HCT116 (cell line): ENCODE measurements around the gene COL4A1. TPM values are rescaled to one million over a fixed set of nuclear protein-coding genes. Genes with fewer than 3 reads are reported as not detected.

ENCODE experiments used
- ATAC-seq: fragments of 200-7000 bp; cut with Tn5 transposase; 2 replicates; pipeline ENCODE4 v1.9.1; 2020; ENCODE audit warnings: mild to moderate bottlenecking, moderate library complexity
- BruUV-seq: library from RNA; stranded (reverse); fragments of 400-500 nt; replicated peaks from 2 replicates; lab custom pipeline; 2021; lab: Mats Ljungman, UMichigan
- CTCF ChIA-PET: fragments of 300-600 bp; sonication (Branson Sonifier 250); formaldehyde crosslinking; loops from one replicate; lab custom pipeline; 2021; ENCODE audit warnings: antibody characterized with exemption; lab: Charles Lee
- POLR2A ChIA-PET: fragments of 300-600, 350-600 bp; sonication (Branson Sonifier 250); formaldehyde crosslinking; loops from one replicate; lab custom pipeline; 2021; ENCODE audit warnings: antibody characterized with exemption; lab: Charles Lee
- RAD21 ChIA-PET, 2 experiments: fragments of 300-600 bp; sonication (Branson Sonifier 250); formaldehyde crosslinking; loops; one replicate each; lab custom pipeline; 2023; ENCODE audit warnings: low total read pairs in 2 of 2; ENCODE audit not compliant: uncharacterized antibody in 2 of 2, unreplicated experiment in 2 of 2, low non-redundant PET in 1 of 2; lab: Charles Lee
- DNase-seq: peaks from one replicate; pipeline ENCODE4 v3.0.0-alpha.2; 2010; ENCODE audit warnings: low read depth, low spot score
- H2AFZ ChIP-seq: fragments of 200-600 bp; shearing (Covaris generic), sonication (generic); 2 replicates; pipeline ENCODE4 v1.6.1; 2017; ENCODE audit warnings: low read depth, mixed run types, mixed read lengths, antibody characterized with exemption, low read length; ENCODE audit not compliant: poor library complexity, severe bottlenecking
- H3K27ac ChIP-seq: 2 replicates; pipeline ENCODE4 v1.5.1; 2012; ENCODE audit warnings: low read depth, low read length
- H3K27me3 ChIP-seq: fragments of 200-600 bp; sonication (generic); 2 replicates; pipeline ENCODE4 v1.6.1; 2016; ENCODE audit warnings: mixed run types, low read length, mixed read lengths; ENCODE audit not compliant: insufficient read depth
- H3K36me3 ChIP-seq, 2 experiments: fragments of 200-500 bp in 1 of 2; fragments of 200-600 bp in 1 of 2; sonication (Bioruptor generic) in 1 of 2; sonication (generic) in 1 of 2; 2 replicates each; pipeline versions ENCODE4 v1.5.1 to v1.6.1; 2014 to 2016; ENCODE audit warnings: low read length in 2 of 2, inconsistent platforms in 1 of 2, mixed read lengths in 1 of 2, mixed run types in 1 of 2; ENCODE audit not compliant: insufficient read depth in 2 of 2, control insufficient read depth in 1 of 2
- H3K4me1 ChIP-seq, 2 experiments: fragments of 200-600 bp in 1 of 2; sonication (generic) in 1 of 2; 2 replicates each; pipeline versions ENCODE4 v1.5.1 to v1.6.1; 2012 to 2017; ENCODE audit warnings: low read length in 2 of 2, inconsistent platforms in 1 of 2, mild to moderate bottlenecking in 1 of 2, mixed read lengths in 1 of 2, mixed run types in 1 of 2, moderate library complexity in 1 of 2; ENCODE audit not compliant: insufficient read depth in 2 of 2, control insufficient read depth in 1 of 2
- H3K4me2 ChIP-seq: fragments of 200-600 bp; sonication (generic); 2 replicates; pipeline ENCODE4 v1.6.1; 2017; ENCODE audit warnings: mixed run types, low read length, mixed read lengths
- H3K4me3 ChIP-seq, 2 experiments: fragments of 200-600 bp in 1 of 2; sonication (generic) in 1 of 2; replicated peaks in 1 of 2; 2 replicates each; pipeline ENCODE4 v1.5.1; 2011 to 2016; ENCODE audit warnings: low read length in 2 of 2, control low read depth in 1 of 2, low read depth in 1 of 2, mild to moderate bottlenecking in 1 of 2, mixed read lengths in 1 of 2, mixed run types in 1 of 2
- H3K79me2 ChIP-seq: fragments of 200-600 bp; sonication (generic); 2 replicates; pipeline ENCODE4 v1.6.1; 2017; ENCODE audit warnings: mild to moderate bottlenecking, mixed run types, low read length, moderate library complexity, mixed read lengths; ENCODE audit not compliant: insufficient read depth
- H3K9ac ChIP-seq: fragments of 200-600 bp; sonication (generic); 2 replicates; pipeline ENCODE4 v1.6.1; 2016; ENCODE audit warnings: low read length, mixed read lengths
- H3K9me2 ChIP-seq: fragments of 200-600 bp; sonication (generic), shearing (Covaris generic); 2 replicates; pipeline ENCODE4 v1.6.1; 2017; ENCODE audit warnings: mixed run types, mild to moderate bottlenecking, moderate library complexity; ENCODE audit not compliant: insufficient read depth
- H3K9me3 ChIP-seq, 2 experiments: fragments of 200-500 bp in 1 of 2; fragments of 200-600 bp in 1 of 2; sonication (Bioruptor generic) in 1 of 2; sonication (generic) in 1 of 2; 2 replicates each; pipeline ENCODE4 v1.6.1; 2014 to 2017; ENCODE audit warnings: low read length in 2 of 2, mixed read lengths in 2 of 2, inconsistent platforms in 1 of 2, low read depth in 1 of 2, mild to moderate bottlenecking in 1 of 2, mixed run types in 1 of 2, moderate library complexity in 1 of 2; ENCODE audit not compliant: control insufficient read depth in 1 of 2, insufficient read depth in 1 of 2
- H4K20me1 ChIP-seq: fragments of 200-600 bp; sonication (generic), shearing (Covaris generic); 2 replicates; pipeline ENCODE4 v1.6.1; 2017; ENCODE audit warnings: mixed run types, mild to moderate bottlenecking, moderate library complexity; ENCODE audit not compliant: insufficient read depth
- CBX3 ChIP-seq: IDR thresholded peaks from 2 replicates; pipeline ENCODE4 v1.6.1; 2012; ENCODE audit warnings: low read depth
- EGR1 ChIP-seq: IDR thresholded peaks from 2 replicates; pipeline ENCODE4 v1.6.1; 2012; ENCODE audit warnings: low read depth
- EZH2 ChIP-seq: fragments of 200-600 bp; sonication (generic); IDR thresholded peaks from 2 replicates; pipeline ENCODE4 v1.6.1; 2017; ENCODE audit warnings: antibody characterized with exemption, mixed run types
- EZH2phosphoT487 ChIP-seq: fragments of 200-600 bp; IDR thresholded peaks from 2 replicates; pipeline ENCODE4 v1.6.1; 2018; ENCODE audit warnings: antibody characterized with exemption, borderline replicate concordance
- FOSL1 ChIP-seq: IDR thresholded peaks from 2 replicates; pipeline ENCODE4 v1.6.1; 2012; ENCODE audit warnings: low read depth
- JUND ChIP-seq: IDR thresholded peaks from 2 replicates; pipeline ENCODE4 v1.6.1; 2012
- SIN3A ChIP-seq: IDR thresholded peaks from 2 replicates; pipeline ENCODE4 v1.6.1; 2012; ENCODE audit warnings: low read depth
- SRF ChIP-seq: IDR thresholded peaks from 2 replicates; pipeline ENCODE4 v1.6.1; 2012; ENCODE audit warnings: low read depth
- ZFX ChIP-seq: fragments of 450-650 bp; IDR thresholded peaks from 2 replicates; pipeline ENCODE4 v1.6.1; 2017
- intact Hi-C: fragments of 100-400 bp; cut with micrococcal nuclease; formaldehyde crosslinking; loops from 2 replicates; pipeline ENCODE4 v1.10.0; 2022
- total RNA-seq: library from RNA; stranded (reverse); gene quantifications from one replicate; pipeline ENCODE4 v1.2.1, GENCODE V29; 2021; ENCODE audit not compliant: unreplicated experiment
- TF ChIP-seq, protein P1 (sequence below): IDR thresholded peaks from 2 replicates; pipeline ENCODE4 v1.6.1; 2012
- TF ChIP-seq, protein P2 (sequence below): IDR thresholded peaks from 2 replicates; pipeline ENCODE4 v1.6.1; 2011; ENCODE audit warnings: mild to moderate bottlenecking, low read length, moderate library complexity; ENCODE audit not compliant: insufficient replicate concordance; ENCODE audit errors: extremely low read depth

Gene COL4A1
- total RNA-seq, 1 experiment from 2014 or later: 0.57 TPM

DNA sequence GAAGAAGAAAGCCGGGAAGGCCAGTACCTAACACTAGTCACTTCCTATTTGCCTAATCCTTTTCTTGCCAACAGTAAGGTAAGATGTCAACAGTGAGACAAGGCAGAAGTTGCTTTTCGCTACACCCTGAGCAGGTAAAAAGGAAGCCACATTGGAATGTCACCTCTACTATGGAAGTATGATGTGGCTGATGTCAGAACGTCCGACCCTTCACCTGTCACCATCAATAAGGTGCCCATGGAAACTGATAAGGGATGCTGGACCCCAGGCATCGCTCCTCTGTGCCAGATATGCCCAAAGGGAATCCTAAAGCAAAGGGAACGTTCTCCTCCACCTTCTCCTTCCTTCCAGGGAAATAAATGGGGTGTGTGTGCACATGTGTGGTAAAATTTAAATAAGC, 34.3 kb downstream of the COL4A1 start:
- RAD21 ChIA-PET: no interaction called here
- TF ChIP-seq EGR1: no peak
- TF ChIP-seq EZH2phosphoT487: no peak
- no peak for TF ChIP-seq CBX3
- TF ChIP-seq SRF: no peak
- TF ChIP-seq, protein P1, sequence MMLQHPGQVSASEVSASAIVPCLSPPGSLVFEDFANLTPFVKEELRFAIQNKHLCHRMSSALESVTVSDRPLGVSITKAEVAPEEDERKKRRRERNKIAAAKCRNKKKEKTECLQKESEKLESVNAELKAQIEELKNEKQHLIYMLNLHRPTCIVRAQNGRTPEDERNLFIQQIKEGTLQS: no peak
- no peak for TF ChIP-seq JUND
- TF ChIP-seq FOSL1: no peak
- no peak for TF ChIP-seq SIN3A
- TF ChIP-seq ZFX: no peak
- no peak for TF ChIP-seq EZH2
- TF ChIP-seq, protein P2, sequence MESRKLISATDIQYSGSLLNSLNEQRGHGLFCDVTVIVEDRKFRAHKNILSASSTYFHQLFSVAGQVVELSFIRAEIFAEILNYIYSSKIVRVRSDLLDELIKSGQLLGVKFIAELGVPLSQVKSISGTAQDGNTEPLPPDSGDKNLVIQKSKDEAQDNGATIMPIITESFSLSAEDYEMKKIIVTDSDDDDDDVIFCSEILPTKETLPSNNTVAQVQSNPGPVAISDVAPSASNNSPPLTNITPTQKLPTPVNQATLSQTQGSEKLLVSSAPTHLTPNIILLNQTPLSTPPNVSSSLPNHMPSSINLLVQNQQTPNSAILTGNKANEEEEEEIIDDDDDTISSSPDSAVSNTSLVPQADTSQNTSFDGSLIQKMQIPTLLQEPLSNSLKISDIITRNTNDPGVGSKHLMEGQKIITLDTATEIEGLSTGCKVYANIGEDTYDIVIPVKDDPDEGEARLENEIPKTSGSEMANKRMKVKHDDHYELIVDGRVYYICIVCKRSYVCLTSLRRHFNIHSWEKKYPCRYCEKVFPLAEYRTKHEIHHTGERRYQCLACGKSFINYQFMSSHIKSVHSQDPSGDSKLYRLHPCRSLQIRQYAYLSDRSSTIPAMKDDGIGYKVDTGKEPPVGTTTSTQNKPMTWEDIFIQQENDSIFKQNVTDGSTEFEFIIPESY: no peak
- TF ChIP-seq, all 23 proteins: peak for 0
- BruUV-seq: no TSS peak
- Histone ChIP-seq H4K20me1 (no peaks in the 10 kb centered on the region), H3K79me2 (no peaks in the 10 kb centered on the region), H3K27me3 (no peaks in the 10 kb centered on the region), H3K4me3 (no peak overlapping the region), H3K4me2 (no peak overlapping the region), H3K4me1 (no peaks in the 10 kb centered on the region), H3K9me3 (no peaks in the 10 kb centered on the region), H2AFZ (no peak overlapping the region), H3K27ac (no peak overlapping the region), H3K36me3 (no peaks in the 10 kb centered on the region), H3K9me2 (no peaks in the 10 kb centered on the region), H3K9ac (no peak overlapping the region)
- POLR2A ChIA-PET: no interaction called here
- intact Hi-C loops: no loop called here
- CTCF ChIA-PET: no interaction called here
- ATAC-seq (no peak), DNase-seq (no peak)
